OCI-LY3 (cell line): ENCODE measurements around the gene GPNMB.

Source experiments
- CTCF ChIP-seq: fragments of 200-600, 300-600 bp; sonication (generic); IDR thresholded peaks from 2 replicates; pipeline ENCODE4 v1.5.1; 2014; ENCODE audit warnings: antibody characterized with exemption, low read length, low read depth
- EZH2phosphoT487 ChIP-seq: fragments of 200-600 bp; shearing (Covaris generic); IDR thresholded peaks from 2 replicates; pipeline ENCODE4 v1.6.1; 2018; ENCODE audit warnings: antibody characterized with exemption, mixed run types, low read depth

GRCh38 chr7:23222439-23223030, 24.0 kb upstream of the GPNMB start:
- no peak for TF ChIP-seq CTCF
- TF ChIP-seq EZH2phosphoT487 = no peak
